ENCODE data around the gene TSPEAR. TPM values are rescaled to one million over a fixed set of nuclear protein-coding genes. Genes with fewer than 3 reads are reported as not detected.
"Not testable (repeated sequence)": the region's sequence is repeated elsewhere in the genome, so short reads cannot be mapped to it uniquely, and the experiment has no call there.

The TSPEAR gene
- total RNA-seq, 2 donors from 2014 or later: 1.5 to 6.0 TPM

DNA sequence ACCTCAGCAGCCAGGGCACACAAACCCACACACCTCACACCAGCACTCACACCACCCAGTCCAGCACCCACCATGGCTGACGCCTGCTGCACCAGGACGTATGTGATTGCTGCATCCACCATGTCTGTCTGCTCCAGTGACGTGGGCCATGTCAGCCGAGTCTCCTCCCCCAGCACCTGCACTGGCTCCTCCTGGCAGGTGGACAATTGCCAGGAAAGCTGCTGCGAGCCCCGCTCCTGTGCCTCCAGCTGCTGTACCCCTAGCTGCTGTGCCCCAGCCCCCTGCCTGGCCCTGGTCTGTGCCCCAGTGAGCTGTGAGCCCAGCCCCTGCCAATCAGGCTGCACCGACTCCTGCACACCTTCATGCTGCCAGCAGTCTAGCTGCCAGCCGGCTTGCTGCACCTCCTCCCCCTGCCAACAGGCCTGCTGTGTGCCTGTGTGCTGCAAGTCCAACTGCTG lies 99.3 kb downstream of the TSPEAR start, which contains the start of gene KRTAP10-8:
Gene KRTAP10-8, plus strand, starts transcription at position 51 of the 458 bp plus-strand sequence. Its CDS starts 22 bp downstream, at position 73.
- Mint-ChIP-seq H3K4me3 (no peak within 1 kb of the TSS), H3K27me3 (ENCODE audit: insufficient read depth) (peaks cover 2% of the 10 kb centered on the region), H3K27ac (no peak within 1 kb of the TSS), H3K36me3 (ENCODE audit: low read depth) (peaks cover 2% of the 10 kb centered on the region), H3K9me3 (peaks cover 34% of the 10 kb centered on the region), H3K4me1 (no peaks in the 10 kb centered on the region)
- Histone ChIP-seq H3K36me3 (ENCODE audit: control insufficient read depth, insufficient read depth, low read length) (no peaks in the 10 kb centered on the region), H3K4me1 (ENCODE audit: control insufficient read depth, insufficient read depth, low read length) (no peaks in the 10 kb centered on the region), H3K27me3 (ENCODE audit: control insufficient read depth, insufficient read depth, low read length, poor library complexity, severe bottlenecking) (no peaks in the 10 kb centered on the region), H3K9ac (ENCODE audit: extremely low read depth, low read length, poor library complexity, severe bottlenecking) (no peak within 1 kb of the TSS), H3K27ac (ENCODE audit: low read depth, low read length) (no peak within 1 kb of the TSS), H3K4me3 (ENCODE audit: low read length) (no peak within 1 kb of the TSS), H3K9me3 (ENCODE audit: control insufficient read depth, low read length) (peaks cover 24% of the 10 kb centered on the region)
- 86 to 100% methylated on average over 2 to 8 of the region's 8 CpGs for WGBS, 2 experiments (ENCODE audit: insufficient coverage in 1 of 2, insufficient read length in 1 of 2)
- TF ChIP-seq, protein P1, sequence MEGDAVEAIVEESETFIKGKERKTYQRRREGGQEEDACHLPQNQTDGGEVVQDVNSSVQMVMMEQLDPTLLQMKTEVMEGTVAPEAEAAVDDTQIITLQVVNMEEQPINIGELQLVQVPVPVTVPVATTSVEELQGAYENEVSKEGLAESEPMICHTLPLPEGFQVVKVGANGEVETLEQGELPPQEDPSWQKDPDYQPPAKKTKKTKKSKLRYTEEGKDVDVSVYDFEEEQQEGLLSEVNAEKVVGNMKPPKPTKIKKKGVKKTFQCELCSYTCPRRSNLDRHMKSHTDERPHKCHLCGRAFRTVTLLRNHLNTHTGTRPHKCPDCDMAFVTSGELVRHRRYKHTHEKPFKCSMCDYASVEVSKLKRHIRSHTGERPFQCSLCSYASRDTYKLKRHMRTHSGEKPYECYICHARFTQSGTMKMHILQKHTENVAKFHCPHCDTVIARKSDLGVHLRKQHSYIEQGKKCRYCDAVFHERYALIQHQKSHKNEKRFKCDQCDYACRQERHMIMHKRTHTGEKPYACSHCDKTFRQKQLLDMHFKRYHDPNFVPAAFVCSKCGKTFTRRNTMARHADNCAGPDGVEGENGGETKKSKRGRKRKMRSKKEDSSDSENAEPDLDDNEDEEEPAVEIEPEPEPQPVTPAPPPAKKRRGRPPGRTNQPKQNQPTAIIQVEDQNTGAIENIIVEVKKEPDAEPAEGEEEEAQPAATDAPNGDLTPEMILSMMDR (conservative IDR thresholded peaks at IDR 0.05): no peak
- no peak for DNase-seq

DNA sequence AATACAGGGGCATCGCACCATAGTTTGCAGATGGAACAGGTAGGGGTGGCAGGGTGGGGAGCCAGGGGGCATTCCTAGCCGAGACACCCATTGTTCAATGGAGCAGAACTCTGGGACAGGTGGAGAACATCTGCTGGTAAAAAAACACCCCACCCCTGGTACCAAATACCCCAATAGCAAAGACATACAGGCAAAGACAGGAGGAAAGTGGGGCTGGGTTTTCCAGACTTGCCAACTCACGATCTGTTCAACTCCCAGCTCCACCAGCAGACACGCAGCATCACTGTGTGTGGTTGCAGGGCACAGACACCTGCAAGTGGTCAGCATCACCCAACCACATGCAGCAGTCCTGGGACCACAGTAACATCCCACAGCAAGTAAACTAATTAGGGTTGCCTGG lies 99.8 kb downstream of the TSPEAR start:
- Histone ChIP-seq H3K9me3 (ENCODE audit: control insufficient read depth, low read length) (peaks cover 26% of the 10 kb centered on the region), H3K36me3 (ENCODE audit: control insufficient read depth, insufficient read depth, low read length) (no peaks in the 10 kb centered on the region), H3K4me3 (ENCODE audit: low read length) (no peak overlapping the region), H3K9ac (ENCODE audit: extremely low read depth, low read length, poor library complexity, severe bottlenecking) (no peak overlapping the region), H3K4me1 (ENCODE audit: control insufficient read depth, insufficient read depth, low read length) (no peaks in the 10 kb centered on the region), H3K27me3 (ENCODE audit: control insufficient read depth, insufficient read depth, low read length, poor library complexity, severe bottlenecking) (no peaks in the 10 kb centered on the region), H3K27ac (ENCODE audit: low read depth, low read length) (no peak overlapping the region)
- Mint-ChIP-seq H3K36me3 (ENCODE audit: low read depth) (peaks cover 2% of the 10 kb centered on the region), H3K4me1 (no peaks in the 10 kb centered on the region), H3K4me3 (no peak overlapping the region), H3K27me3 (ENCODE audit: insufficient read depth) (peaks cover 2% of the 10 kb centered on the region), H3K27ac (no peak overlapping the region), H3K9me3 (peaks cover 34% of the 10 kb centered on the region)
- TF ChIP-seq, protein P1 (conservative IDR thresholded peaks at IDR 0.05): no peak
- WGBS, 2 experiments (ENCODE audit: insufficient coverage in 1 of 2, insufficient read length in 1 of 2): 91% methylated on average over 4 of the region's 4 CpGs; no CpG with 5 or more reads in 1 of the 2 experiments
- no peak for DNase-seq

- not testable (repeated sequence) for H3K36me3 ChIP-seq (ENCODE audit: control insufficient read depth, insufficient read depth, low read length); H3K27me3 ChIP-seq (ENCODE audit: control insufficient read depth, insufficient read depth, low read length, poor library complexity, severe bottlenecking); H3K4me1 Mint-ChIP-seq; H3K36me3 Mint-ChIP-seq (ENCODE audit: low read depth); DNase-seq; H3K27ac Mint-ChIP-seq; H3K4me1 ChIP-seq (ENCODE audit: control insufficient read depth, insufficient read depth, low read length); H3K27me3 Mint-ChIP-seq (ENCODE audit: insufficient read depth); H3K4me3 Mint-ChIP-seq; H3K9ac ChIP-seq (ENCODE audit: extremely low read depth, low read length, poor library complexity, severe bottlenecking); H3K27ac ChIP-seq (ENCODE audit: low read depth, low read length); H3K4me3 ChIP-seq (ENCODE audit: low read length)
- 93 to 94% methylated on average over 5 to 7 of the region's 7 CpGs for WGBS, 2 experiments (ENCODE audit: insufficient coverage in 1 of 2, insufficient read length in 1 of 2)
- peaks cover 34% of the 10 kb centered on the region for H3K9me3 Mint-ChIP-seq
- H3K9me3 ChIP-seq (ENCODE audit: control insufficient read depth, low read length): peaks cover 29% of the 10 kb centered on the region
These were observed 101.1 kb downstream of the TSPEAR start for GRCh38 chr21:44610157-44610843.

Measured in endodermal cell (in vitro differentiated cells).